GM18505 (cell line): ENCODE data around the gene RYR2.

Experiments
- ATAC-seq: cut with Tn5 transposase; IDR thresholded peaks from one replicate; pipeline ENCODE4 v1.9.1; 2021; ENCODE audit not compliant: unreplicated experiment
- POLR2A ChIP-seq: IDR thresholded peaks from 4 replicates; pipeline ENCODE4 v1.6.1; 2011; ENCODE audit warnings: borderline replicate concordance; ENCODE audit not compliant: insufficient read depth, insufficient read length; ENCODE audit errors: extremely low read depth

The RYR2 gene

GRCh38 chr1:237186675-237187074 is 144.7 kb downstream of the RYR2 start:
- TF ChIP-seq POLR2A: no peak
- no peak for ATAC-seq

GRCh38 chr1:237187842-237188241 is 145.9 kb downstream of the RYR2 start:
- ATAC-seq: no peak
- no peak for TF ChIP-seq POLR2A

GRCh38 chr1:237191403-237191802 is 149.4 kb downstream of the RYR2 start:
- TF ChIP-seq POLR2A: no peak
- no peak for ATAC-seq

GRCh38 chr1:237197470-237198425 is 155.8 kb downstream of the RYR2 start:
- TF ChIP-seq POLR2A: no peak
- ATAC-seq: no peak

DNA sequence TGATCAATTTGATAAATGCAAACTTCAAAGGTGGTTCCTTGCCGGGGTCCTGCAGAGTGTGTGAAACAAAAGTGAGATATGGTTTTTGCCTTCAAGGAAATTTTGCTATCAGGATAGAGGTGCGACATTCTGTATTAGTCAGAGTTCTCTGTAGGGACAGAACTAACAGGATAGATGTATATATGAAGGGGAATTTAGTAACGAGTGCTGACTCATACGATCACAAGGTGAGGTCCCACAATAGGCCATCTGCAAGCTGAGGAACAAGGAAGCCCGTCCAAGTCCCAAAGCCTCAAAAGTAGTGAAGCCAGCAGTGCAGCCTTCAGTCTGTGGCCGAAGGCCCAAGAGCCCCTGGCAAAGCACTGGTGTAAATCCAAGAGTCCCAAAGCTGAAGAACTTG is 157.0 kb downstream of the RYR2 start:
- no peak for TF ChIP-seq POLR2A
- no peak for ATAC-seq

DNA sequence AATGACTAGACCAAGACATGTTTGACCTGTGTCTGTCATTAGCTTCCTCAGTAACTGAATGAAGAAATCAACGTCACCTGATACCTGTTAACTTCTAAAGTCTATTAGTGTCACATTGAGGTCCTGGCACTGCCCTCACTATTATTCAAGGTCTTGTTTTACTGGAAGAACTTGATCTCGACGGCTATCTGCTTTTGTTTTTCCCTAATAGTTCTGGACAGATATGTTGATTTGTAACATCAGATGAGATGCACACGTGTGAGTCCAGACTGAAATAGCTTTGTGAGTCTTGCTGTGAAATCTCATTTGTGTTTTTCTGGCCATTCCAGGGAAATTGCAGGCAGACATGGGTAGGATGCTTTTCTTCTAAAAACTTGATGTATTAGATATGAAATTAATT is 159.2 kb downstream of the RYR2 start:
- no peak for ATAC-seq
- no peak for TF ChIP-seq POLR2A

DNA sequence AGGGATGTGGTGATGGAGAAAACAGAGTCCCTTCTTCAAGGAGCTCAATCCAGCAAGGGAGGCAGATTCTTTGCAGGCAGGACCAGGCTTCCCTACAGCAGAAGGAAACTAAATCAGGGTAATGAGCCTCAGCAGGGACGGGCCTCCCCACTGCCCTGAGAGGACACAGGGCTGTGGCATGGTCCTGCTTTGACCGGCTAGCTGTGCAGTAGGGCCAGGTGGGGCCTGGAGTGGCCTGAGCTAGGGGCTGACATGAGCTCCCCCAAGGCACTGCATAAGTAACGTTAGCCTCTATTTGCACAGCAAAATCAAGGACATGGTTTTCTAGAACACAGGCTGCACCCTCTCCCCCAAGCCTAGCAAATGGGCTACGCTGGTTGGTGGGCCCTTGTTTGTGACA is 162.9 kb downstream of the RYR2 start:
- TF ChIP-seq POLR2A: no peak
- no peak for ATAC-seq

- no peak for TF ChIP-seq POLR2A
- no peak for ATAC-seq
These were observed 163.5 kb downstream of the RYR2 start for GRCh38 chr1:237205400-237206064.

- no peak for ATAC-seq
- TF ChIP-seq POLR2A: no peak
These were observed 164.1 kb downstream of the RYR2 start for GRCh38 chr1:237206065-237206414.

DNA sequence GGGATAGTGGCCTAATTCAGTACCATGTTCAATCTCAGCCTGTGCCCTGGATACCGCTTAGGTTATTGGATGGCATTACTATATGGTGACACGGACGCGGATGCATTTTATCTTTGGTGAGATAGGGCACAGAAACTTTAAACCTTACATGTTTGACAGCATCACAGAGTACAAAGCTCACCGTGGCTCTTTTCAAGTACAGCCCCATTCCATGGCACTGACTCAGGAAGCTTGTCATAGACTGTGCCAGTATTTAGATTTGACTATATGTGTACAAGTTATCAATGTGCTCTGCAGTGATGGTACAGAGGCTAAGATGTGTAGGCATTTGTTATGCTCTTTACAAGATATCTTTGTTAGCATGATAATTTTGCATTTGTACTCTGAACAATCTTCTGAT is 169.0 kb downstream of the RYR2 start:
- no peak for ATAC-seq
- no peak for TF ChIP-seq POLR2A

DNA sequence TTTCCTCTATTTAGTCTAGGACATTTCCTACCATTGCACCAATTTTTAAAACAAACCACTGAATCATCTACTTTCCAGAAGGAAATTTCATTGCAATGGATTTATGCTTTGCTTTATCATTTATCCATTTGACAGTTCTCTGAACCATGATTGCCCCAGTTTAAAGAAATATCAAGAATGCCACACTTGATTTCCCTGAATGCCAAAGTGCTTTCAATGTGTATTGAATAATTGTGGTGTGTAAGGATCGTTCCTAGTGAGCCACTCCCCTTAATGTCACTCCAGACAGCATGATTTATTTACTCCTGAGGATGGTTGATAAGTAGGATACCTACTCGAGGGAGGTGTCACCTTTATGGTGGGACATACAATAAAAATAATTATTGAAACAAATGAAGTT is 169.6 kb downstream of the RYR2 start:
- ATAC-seq: no peak

GRCh38 chr1:237219751-237220642 is 178.0 kb downstream of the RYR2 start:
- ATAC-seq: no peak

More for the DNA sequence above, 169.6 kb downstream of the RYR2 start:
- no peak for TF ChIP-seq POLR2A

GRCh38 chr1:237223419-237223818 is 181.4 kb downstream of the RYR2 start:
- TF ChIP-seq POLR2A: no peak
- no peak for ATAC-seq

More at GRCh38 chr1:237219751-237220642, 178.0 kb downstream of the RYR2 start:
- TF ChIP-seq POLR2A: no peak
